GM12865 (cell line): Measurements from ENCODE around the gene CCDC149.

Experiments used
- DNase-seq: peaks from one replicate; pipeline ENCODE4 v3.0.0; 2010; ENCODE audit warnings: low read depth
- H3K4me3 ChIP-seq: 2 replicates; pipeline ENCODE4 v1.5.1; 2011; ENCODE audit warnings: mild to moderate bottlenecking, low read depth, low read length, control low read depth
- TF ChIP-seq, protein P1 (sequence below): IDR thresholded peaks from 2 replicates; pipeline ENCODE4 v1.5.1; 2011; ENCODE audit warnings: low read length, control low read depth, low read depth, inconsistent platforms; ENCODE audit not compliant: insufficient read depth; ENCODE audit errors: missing control alignments

Gene CCDC149

GRCh38 chr4:24912252-24913118, at the start of gene CCDC149:
Gene CCDC149, minus strand, starts transcription at chr4:24913042. Its CDS starts 178 bp downstream, at chr4:24912864.
- H3K4me3 ChIP-seq: no peak within 1 kb of the TSS
- no peak for DNase-seq
- TF ChIP-seq, protein P1, sequence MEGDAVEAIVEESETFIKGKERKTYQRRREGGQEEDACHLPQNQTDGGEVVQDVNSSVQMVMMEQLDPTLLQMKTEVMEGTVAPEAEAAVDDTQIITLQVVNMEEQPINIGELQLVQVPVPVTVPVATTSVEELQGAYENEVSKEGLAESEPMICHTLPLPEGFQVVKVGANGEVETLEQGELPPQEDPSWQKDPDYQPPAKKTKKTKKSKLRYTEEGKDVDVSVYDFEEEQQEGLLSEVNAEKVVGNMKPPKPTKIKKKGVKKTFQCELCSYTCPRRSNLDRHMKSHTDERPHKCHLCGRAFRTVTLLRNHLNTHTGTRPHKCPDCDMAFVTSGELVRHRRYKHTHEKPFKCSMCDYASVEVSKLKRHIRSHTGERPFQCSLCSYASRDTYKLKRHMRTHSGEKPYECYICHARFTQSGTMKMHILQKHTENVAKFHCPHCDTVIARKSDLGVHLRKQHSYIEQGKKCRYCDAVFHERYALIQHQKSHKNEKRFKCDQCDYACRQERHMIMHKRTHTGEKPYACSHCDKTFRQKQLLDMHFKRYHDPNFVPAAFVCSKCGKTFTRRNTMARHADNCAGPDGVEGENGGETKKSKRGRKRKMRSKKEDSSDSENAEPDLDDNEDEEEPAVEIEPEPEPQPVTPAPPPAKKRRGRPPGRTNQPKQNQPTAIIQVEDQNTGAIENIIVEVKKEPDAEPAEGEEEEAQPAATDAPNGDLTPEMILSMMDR: no peak

GRCh38 chr4:24957886-24958285, 45.0 kb upstream of the CCDC149 start:
- DNase-seq: no peak
- TF ChIP-seq, protein P1: no peak
- H3K4me3 ChIP-seq: no peak overlapping the region

DNA sequence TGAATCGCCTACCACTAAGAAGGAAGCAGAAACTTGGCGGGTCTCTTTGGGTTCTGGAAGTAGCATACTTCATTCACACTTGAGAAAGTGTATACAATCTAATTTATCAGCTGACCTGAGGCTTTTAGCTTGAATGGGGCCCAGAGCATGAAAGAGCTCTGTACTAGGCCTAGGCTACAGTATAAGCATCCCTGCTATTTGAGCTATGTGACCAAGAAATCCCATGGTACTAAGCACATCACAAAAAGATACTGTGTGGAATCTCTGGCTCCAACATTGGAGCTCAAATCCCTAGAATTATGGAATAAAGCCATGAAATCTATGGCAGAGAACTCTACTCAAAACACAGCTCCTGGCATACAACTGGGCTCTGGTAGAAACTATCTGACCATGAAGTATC, 43.9 kb upstream of the CCDC149 start:
- H3K4me3 ChIP-seq: no peak overlapping the region
- DNase-seq: no peak
- TF ChIP-seq, protein P1: no peak

GRCh38 chr4:24956091-24956490, 43.2 kb upstream of the CCDC149 start:
- TF ChIP-seq, protein P1: no peak
- no peak overlapping the region for H3K4me3 ChIP-seq
- no peak for DNase-seq

- TF ChIP-seq, protein P1: no peak
- no peak for DNase-seq
- no peak overlapping the region for H3K4me3 ChIP-seq
Observed at GRCh38 chr4:24952667-24953066, 39.8 kb upstream of the CCDC149 start.

DNA sequence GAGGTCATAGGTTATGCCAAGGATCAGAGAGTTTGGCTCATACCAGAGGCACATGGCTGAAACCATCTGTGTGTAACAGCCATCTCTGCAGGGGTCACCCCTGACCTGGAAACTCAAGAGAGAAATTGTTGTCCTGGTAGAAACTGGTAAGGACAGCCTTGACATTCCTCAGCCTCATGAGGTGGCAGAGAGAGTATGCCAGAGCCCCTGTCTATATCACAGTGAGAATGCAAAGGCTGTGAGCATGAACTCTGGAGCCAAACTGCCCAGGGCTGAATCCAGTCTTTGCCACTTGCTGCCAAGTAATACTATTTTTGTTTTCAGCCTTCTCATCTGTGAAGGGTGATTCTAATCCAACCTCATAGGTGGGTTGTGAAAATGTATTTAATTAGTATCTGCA, 37.1 kb upstream of the CCDC149 start:
- no peak for DNase-seq
- TF ChIP-seq, protein P1: no peak
- no peak overlapping the region for H3K4me3 ChIP-seq

- no peak overlapping the region for H3K4me3 ChIP-seq
- TF ChIP-seq, protein P1: no peak
Observed at GRCh38 chr4:24937917-24938281, 25.1 kb upstream of the CCDC149 start.

More at GRCh38 chr4:24937917-24938281, 25.1 kb upstream of the CCDC149 start:
- no peak for DNase-seq
